Esophagus muscularis mucosa (tissue), 4 donors: ENCODE data around the gene ZFYVE27. TPM values are rescaled to one million over a fixed set of nuclear protein-coding genes. Genes with fewer than 3 reads are reported as not detected.

ENCODE experiments used
- DNase-seq: peaks from one replicate; pipeline ENCODE4 v3.0.0-alpha.2; 2017; ENCODE audit errors: extremely low spot score
- H3K27ac ChIP-seq, 4 donors: fragments of 200-600 bp; sonication (generic); replicated peaks in 1 of 4; 1 replicate in 3 of 4; 2 replicates in 1 of 4; pipeline ENCODE4 v1.5.1; 2016 to 2019; ENCODE audit warnings: mild to moderate bottlenecking in 1 of 4
- H3K27me3 ChIP-seq, 4 donors: fragments of 200-600 bp; sonication (generic); one replicate each; pipeline versions ENCODE4 v1.5.1 to v1.6.0; 2016 to 2019
- H3K36me3 ChIP-seq, 4 donors: fragments of 200-600 bp; sonication (generic); one replicate each; pipeline ENCODE4 v1.5.1; 2016 to 2019
- H3K4me1 ChIP-seq, 4 donors: fragments of 200-600 bp; sonication (generic); one replicate each; pipeline ENCODE4 v1.5.1; 2016 to 2019
- H3K4me3 ChIP-seq, 4 donors: fragments of 200-600 bp; sonication (generic); 1 replicate in 2 of 4; 2 replicates in 2 of 4; pipeline ENCODE4 v1.5.1; 2016 to 2019; ENCODE audit warnings: mild to moderate bottlenecking in 4 of 4, moderate library complexity in 1 of 4
- H3K9me3 ChIP-seq, 4 donors: fragments of 200-600 bp; sonication (generic); 1 replicate in 3 of 4; 2 replicates in 1 of 4; pipeline ENCODE4 v1.5.1; 2016 to 2019
- EP300 ChIP-seq: sonication (generic); formaldehyde crosslinking; IDR thresholded peaks from one replicate; pipeline ENCODE4 v1.6.1; 2017; ENCODE audit warnings: antibody characterized with exemption
- POLR2A ChIP-seq: fragments of 450-650 bp; IDR thresholded peaks from one replicate; pipeline ENCODE4 v1.6.1; 2017; ENCODE audit warnings: antibody characterized with exemption, moderate library complexity, mild to moderate bottlenecking, low read depth
- POLR2AphosphoS5 ChIP-seq, 2 donors: sonication (generic); formaldehyde crosslinking; IDR thresholded peaks; one replicate each; pipeline ENCODE4 v1.6.1; 2017; ENCODE audit warnings: antibody characterized with exemption in 2 of 2
- WGBS: methylation state at CpG from one replicate; pipeline ENCODE4 v1.1.5; 2018; 5-methylcytosine and 5-hydroxymethylcytosine counted together
- intact Hi-C: fragments of 100-400 bp; cut with DNase I; formaldehyde crosslinking; loops from one replicate; pipeline ENCODE4 v1.15.1; 2023
- total RNA-seq, 4 donors: library from RNA; depleted of rRNA; stranded (reverse); fragments of >200 nt; gene quantifications; one replicate each; pipeline versions ENCODE4 v1.1.0 to v1.2.1, GENCODE V29; 2016
- TF ChIP-seq, protein P1 (sequence below), 3 experiments: fragments of 200-600 bp in 2 of 3; fragments of 450-650 bp in 1 of 3; sonication (generic) in 2 of 3; IDR thresholded peaks; one replicate each; pipeline ENCODE4 v1.5.1; 2017 to 2019; ENCODE audit warnings: antibody characterized with exemption in 3 of 3, mild to moderate bottlenecking in 2 of 3, moderate library complexity in 1 of 3

Gene ZFYVE27
- total RNA-seq, 4 donors from 2014 or later = 7.1 to 17.2 (median 16.0) TPM

DNA sequence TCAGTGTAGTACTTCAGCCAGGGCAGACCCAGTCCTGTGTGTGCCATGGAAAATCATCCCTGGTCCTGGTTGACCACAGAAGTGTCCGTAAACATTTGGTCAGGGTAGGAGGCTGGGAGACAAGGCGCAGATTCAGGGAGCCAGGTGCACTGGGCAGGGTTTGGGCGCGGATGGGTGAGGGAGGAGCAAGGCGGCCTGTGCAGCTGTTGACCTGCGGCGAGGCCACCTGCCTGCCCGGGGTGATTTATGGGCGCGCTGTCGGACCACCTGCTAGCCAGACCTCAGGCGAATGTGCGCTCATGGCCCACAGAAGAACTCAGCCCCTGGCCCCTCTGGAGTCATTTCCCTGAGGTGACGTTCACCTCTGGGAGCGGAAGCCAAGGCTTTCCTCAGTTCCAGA is 28.3 kb downstream of the ZFYVE27 start:
- Histone ChIP-seq H3K27ac (no peak overlapping the region), H3K4me1 (peaks cover 0 to 6% (median 2%) of the 10 kb centered on the region in 4 donors), H3K4me3 (no peak overlapping the region), H3K27me3 (peaks cover 0 to 31% (median 1%) of the 10 kb centered on the region in 4 donors), H3K36me3 (peaks cover 12 to 26% (median 21%) of the 10 kb centered on the region in 4 donors), H3K9me3 (no peaks in the 10 kb centered on the region)
- 87% methylated on average over 14 of the region's 15 CpGs for WGBS
- TF ChIP-seq POLR2A (no peak), POLR2AphosphoS5 (IDR thresholded peaks at IDR 0.05) (no peak), EP300 (no peak)
- TF ChIP-seq, protein P1, sequence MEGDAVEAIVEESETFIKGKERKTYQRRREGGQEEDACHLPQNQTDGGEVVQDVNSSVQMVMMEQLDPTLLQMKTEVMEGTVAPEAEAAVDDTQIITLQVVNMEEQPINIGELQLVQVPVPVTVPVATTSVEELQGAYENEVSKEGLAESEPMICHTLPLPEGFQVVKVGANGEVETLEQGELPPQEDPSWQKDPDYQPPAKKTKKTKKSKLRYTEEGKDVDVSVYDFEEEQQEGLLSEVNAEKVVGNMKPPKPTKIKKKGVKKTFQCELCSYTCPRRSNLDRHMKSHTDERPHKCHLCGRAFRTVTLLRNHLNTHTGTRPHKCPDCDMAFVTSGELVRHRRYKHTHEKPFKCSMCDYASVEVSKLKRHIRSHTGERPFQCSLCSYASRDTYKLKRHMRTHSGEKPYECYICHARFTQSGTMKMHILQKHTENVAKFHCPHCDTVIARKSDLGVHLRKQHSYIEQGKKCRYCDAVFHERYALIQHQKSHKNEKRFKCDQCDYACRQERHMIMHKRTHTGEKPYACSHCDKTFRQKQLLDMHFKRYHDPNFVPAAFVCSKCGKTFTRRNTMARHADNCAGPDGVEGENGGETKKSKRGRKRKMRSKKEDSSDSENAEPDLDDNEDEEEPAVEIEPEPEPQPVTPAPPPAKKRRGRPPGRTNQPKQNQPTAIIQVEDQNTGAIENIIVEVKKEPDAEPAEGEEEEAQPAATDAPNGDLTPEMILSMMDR (IDR thresholded peaks at IDR 0.05) = no peak
- no peak for DNase-seq
- intact Hi-C loops = no loop called here

DNA sequence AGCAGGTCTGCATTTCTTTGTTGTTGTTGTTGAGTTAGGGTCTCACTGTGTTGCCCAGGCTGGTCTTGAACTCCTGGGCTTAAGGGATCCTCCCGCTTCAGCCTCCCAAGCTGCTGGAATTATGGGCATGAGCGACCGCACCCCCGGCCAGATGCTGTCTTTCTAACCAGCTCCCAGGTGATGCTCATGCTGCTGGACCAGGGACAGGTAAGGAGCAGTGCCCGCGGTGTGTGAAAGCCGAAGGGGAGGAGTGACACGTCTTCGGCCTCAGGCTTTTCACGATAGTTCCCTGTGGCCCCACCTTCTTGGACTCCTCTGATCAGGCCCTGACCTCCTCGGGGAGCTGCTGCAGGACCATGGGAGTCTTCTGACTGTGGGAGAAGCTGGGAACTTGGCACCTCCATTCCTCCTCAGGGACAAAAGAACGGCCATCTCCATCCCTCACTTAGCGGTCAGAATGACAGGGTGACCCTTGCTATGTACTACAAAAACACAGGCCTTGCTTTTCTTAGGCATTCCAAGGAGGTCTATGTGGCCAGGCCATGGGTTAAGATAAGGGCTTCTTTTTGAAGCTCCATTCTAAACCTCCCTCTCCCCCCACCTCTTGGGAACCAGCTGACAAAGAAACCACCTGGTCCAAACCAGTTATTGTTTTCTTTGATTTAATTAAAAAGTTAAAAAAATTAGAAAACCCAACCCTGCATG is 29.3 kb downstream of the ZFYVE27 start:
- intact Hi-C loops = no loop called here
- no peak overlapping the region for H3K4me3 ChIP-seq
- H3K27ac ChIP-seq = no peak overlapping the region

GRCh38 chr10:97766996-97767924 is 30.3 kb downstream of the ZFYVE27 start:
- Histone ChIP-seq H3K9me3 (no peaks in the 10 kb centered on the region), H3K27me3 (peaks cover 0 to 52% (median 13%) of the 10 kb centered on the region in 4 donors), H3K4me1 (peaks cover 6 to 16% (median 11%) of the 10 kb centered on the region in 4 donors), H3K4me3 (no peak overlapping the region), H3K36me3 (peaks cover 3 to 7% (median 4%) of the 10 kb centered on the region in 4 donors), H3K27ac (no peak overlapping the region)
- intact Hi-C loops = no loop called here
- 87% methylated on average over 18 of the region's 22 CpGs for WGBS
- TF ChIP-seq POLR2AphosphoS5 (IDR thresholded peaks at IDR 0.05) (no peak), EP300 (no peak), POLR2A (no peak)
- TF ChIP-seq, protein P1 (IDR thresholded peaks at IDR 0.05) = no peak
- DNase-seq = no peak

More for the DNA sequence above, 29.3 kb downstream of the ZFYVE27 start:
- H3K36me3 ChIP-seq = peaks cover 9 to 16% (median 11%) of the 10 kb centered on the region in 4 donors
- DNase-seq = no peak
- H3K9me3 ChIP-seq = no peaks in the 10 kb centered on the region
- no peak for TF ChIP-seq POLR2AphosphoS5 (IDR thresholded peaks at IDR 0.05)
- TF ChIP-seq, protein P1 (IDR thresholded peaks at IDR 0.05) = no peak
- H3K4me1 ChIP-seq = peaks cover 4 to 13% (median 6%) of the 10 kb centered on the region in 4 donors
- 79% methylated on average over 11 of the region's 13 CpGs for WGBS
- peaks cover 0 to 42% (median 9%) of the 10 kb centered on the region in 4 donors for H3K27me3 ChIP-seq

DNA sequence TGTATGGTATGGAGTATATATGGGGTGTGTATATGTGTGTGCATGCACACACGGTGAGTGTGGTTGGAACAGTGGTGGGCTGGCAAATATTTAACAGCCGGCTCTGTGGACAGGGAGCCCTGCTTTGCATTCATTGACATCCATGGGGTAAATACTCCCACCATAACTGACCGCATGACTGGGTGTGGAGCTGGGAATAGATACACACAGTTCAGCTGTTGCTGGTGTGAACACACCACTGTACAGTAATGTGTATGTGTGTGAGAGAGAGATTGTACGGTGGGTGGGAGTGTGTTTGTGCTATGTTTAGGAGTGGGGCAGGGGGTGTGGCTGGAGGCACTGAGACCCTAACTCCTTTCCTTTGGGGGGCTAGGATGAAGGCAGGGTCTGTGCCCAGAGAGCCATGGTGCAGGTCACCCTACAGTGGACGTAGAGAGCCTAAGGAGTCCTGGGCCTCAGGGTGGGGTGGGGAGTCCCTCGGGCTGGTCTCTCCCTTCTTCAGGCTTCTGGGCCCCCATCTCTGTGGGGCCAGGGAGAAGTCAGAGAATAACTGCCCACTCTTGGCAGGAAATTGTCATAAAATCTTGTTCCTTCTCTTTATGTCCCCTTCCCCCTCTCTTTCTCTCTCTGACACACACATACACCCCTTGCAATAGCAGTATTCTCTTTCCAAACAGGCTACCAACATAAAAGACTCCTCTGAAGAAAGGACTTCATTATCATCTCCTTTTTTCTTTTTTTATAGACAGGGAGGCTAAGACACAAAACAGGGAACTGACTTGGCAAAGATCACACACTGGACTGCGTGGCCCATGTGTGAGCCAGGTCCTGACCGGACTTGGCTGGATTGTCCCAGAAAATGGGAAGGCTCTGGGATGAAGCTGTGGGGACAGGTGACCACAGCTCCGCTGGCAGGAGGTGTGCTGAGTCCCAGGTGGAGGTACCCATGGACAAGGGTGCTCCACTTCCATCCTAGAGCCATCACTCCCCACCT is 31.7 kb downstream of the ZFYVE27 start:
- Histone ChIP-seq H3K4me1 (peaks cover 0 to 15% (median 11%) of the 10 kb centered on the region in 4 donors), H3K4me3 (no peak overlapping the region), H3K9me3 (no peaks in the 10 kb centered on the region), H3K27me3 (peaks cover 0 to 66% (median 13%) of the 10 kb centered on the region in 4 donors), H3K27ac (no peak overlapping the region), H3K36me3 (no peaks in the 10 kb centered on the region)
- DNase-seq = no peak
- TF ChIP-seq, protein P1 (IDR thresholded peaks at IDR 0.05) = no peak
- TF ChIP-seq POLR2AphosphoS5 (IDR thresholded peaks at IDR 0.05) (no peak), POLR2A (no peak), EP300 (no peak)
- intact Hi-C loops = no loop called here
- WGBS = 86% methylated on average over 9 of the region's 9 CpGs
